GM12878 (cell line): ENCODE data around the gene EHBP1L1. TPM values are rescaled to one million over a fixed set of nuclear protein-coding genes. Genes with fewer than 3 reads are reported as not detected.

Experiments
- BHLHE40 ChIP-seq, 2 experiments: fragments of 450-650 bp in 1 of 2; IDR thresholded peaks; 2 replicates each; pipeline ENCODE4 v1.6.1; 2011 to 2017; ENCODE audit warnings: low read depth in 2 of 2, borderline replicate concordance in 1 of 2, improper control_type of control experiment in 1 of 2, low read length in 1 of 2, mild to moderate bottlenecking in 1 of 2
- CEBPB ChIP-seq, 2 experiments: fragments of 150-350 bp in 1 of 2; IDR thresholded peaks; 2 replicates each; pipeline ENCODE4 v1.6.1; 2012 to 2014; ENCODE audit warnings: low read depth in 2 of 2, low read length in 2 of 2, borderline replicate concordance in 1 of 2, inconsistent platforms in 1 of 2
- FOXK2 ChIP-seq: fragments of 450-650 bp; IDR thresholded peaks from 2 replicates; pipeline ENCODE4 v1.6.1; 2017; ENCODE audit warnings: mild to moderate bottlenecking, moderate library complexity
- HCFC1 ChIP-seq: fragments of 150-350 bp; IDR thresholded peaks from 2 replicates; pipeline ENCODE4 v1.6.1; 2014; ENCODE audit warnings: low read length
- JUNB ChIP-seq: IDR thresholded peaks from 2 replicates; pipeline ENCODE4 v1.6.1; 2016; ENCODE audit warnings: antibody characterized with exemption, mild to moderate bottlenecking
- MTA2 ChIP-seq: fragments of 450-650 bp; IDR thresholded peaks from 2 replicates; pipeline ENCODE4 v1.6.1; 2016; ENCODE audit warnings: low read depth, mild to moderate bottlenecking, moderate library complexity
- TARDBP ChIP-seq: IDR thresholded peaks from 2 replicates; pipeline ENCODE4 v1.6.1; 2016; ENCODE audit warnings: borderline replicate concordance
- TCF12 ChIP-seq: IDR thresholded peaks from 2 replicates; pipeline ENCODE4 v1.6.1; 2011; ENCODE audit warnings: low read depth, mild to moderate bottlenecking, low read length
- ZZZ3 ChIP-seq: IDR thresholded peaks from 2 replicates; pipeline ENCODE4 v1.6.1; 2011; ENCODE audit warnings: low read depth; ENCODE audit not compliant: control insufficient read depth, insufficient read length
- polyA plus RNA-seq, 11 experiments: library from polyadenylated mRNA; depleted of rRNA in 4 of 11; unstranded in 6 of 11; stranded (reverse) in 5 of 11; fragments of >200 nt; fragmentation: Nextera tagmentation in 4 of 11; fragmentation: Illumina TruSeq in 1 of 11; extraction: Ambion mirVana in 4 of 11; extraction: Trizol in 1 of 11; gene quantifications; 1 replicate in 1 of 11; 2 replicates in 10 of 11; pipeline versions ENCODE4 v1.2.1 to v1.2.3, GENCODE V29; 2011 to 2016; ENCODE audit warnings: inconsistent platforms in 2 of 11, missing spikeins in 2 of 11, low read depth in 1 of 11
- total RNA-seq, 4 experiments: library from RNA; depleted of rRNA in 3 of 4; stranded (reverse); fragments of >200 nt in 3 of 4; fragmentation: Illumina TruSeq in 1 of 4; extraction: Trizol in 1 of 4; gene quantifications; 2 replicates each; pipeline versions ENCODE4 v1.2.1 to v1.2.3, GENCODE V29; 2013 to 2021
- TF ChIP-seq, protein P1 (sequence below): fragments of 150-350 bp; IDR thresholded peaks from 2 replicates; pipeline ENCODE4 v1.6.1; 2016; ENCODE audit warnings: low read depth, low read length
- TF ChIP-seq, protein P2 (sequence below): fragments of 450-650 bp; IDR thresholded peaks from 2 replicates; pipeline ENCODE4 v1.6.1; 2017; ENCODE audit warnings: antibody characterized with exemption, mild to moderate bottlenecking, moderate library complexity
- TF ChIP-seq, protein P3 (sequence below): IDR thresholded peaks from 2 replicates; pipeline ENCODE4 v1.6.1; 2011; ENCODE audit warnings: mild to moderate bottlenecking, low read depth, low read length, moderate library complexity; ENCODE audit not compliant: insufficient replicate concordance
- TF ChIP-seq, protein P4 (sequence below): IDR thresholded peaks from 2 replicates; pipeline ENCODE4 v1.6.1; 2012; ENCODE audit warnings: low read depth, low read length, improper control_type of control experiment
- TF ChIP-seq, protein P5 (sequence below): IDR thresholded peaks from 2 replicates; pipeline ENCODE4 v1.6.1; 2011; ENCODE audit warnings: borderline replicate concordance, low read depth, mild to moderate bottlenecking, moderate library complexity, low read length; ENCODE audit not compliant: insufficient read depth, poor library complexity, severe bottlenecking

The EHBP1L1 gene
- total and polyA plus RNA-seq, 10 of the 15 experiments (the other 5 are each of a cell fraction or from before 2014, with no cell fraction given), result 0.06 to 99.4 (median 32.7) TPM

DNA sequence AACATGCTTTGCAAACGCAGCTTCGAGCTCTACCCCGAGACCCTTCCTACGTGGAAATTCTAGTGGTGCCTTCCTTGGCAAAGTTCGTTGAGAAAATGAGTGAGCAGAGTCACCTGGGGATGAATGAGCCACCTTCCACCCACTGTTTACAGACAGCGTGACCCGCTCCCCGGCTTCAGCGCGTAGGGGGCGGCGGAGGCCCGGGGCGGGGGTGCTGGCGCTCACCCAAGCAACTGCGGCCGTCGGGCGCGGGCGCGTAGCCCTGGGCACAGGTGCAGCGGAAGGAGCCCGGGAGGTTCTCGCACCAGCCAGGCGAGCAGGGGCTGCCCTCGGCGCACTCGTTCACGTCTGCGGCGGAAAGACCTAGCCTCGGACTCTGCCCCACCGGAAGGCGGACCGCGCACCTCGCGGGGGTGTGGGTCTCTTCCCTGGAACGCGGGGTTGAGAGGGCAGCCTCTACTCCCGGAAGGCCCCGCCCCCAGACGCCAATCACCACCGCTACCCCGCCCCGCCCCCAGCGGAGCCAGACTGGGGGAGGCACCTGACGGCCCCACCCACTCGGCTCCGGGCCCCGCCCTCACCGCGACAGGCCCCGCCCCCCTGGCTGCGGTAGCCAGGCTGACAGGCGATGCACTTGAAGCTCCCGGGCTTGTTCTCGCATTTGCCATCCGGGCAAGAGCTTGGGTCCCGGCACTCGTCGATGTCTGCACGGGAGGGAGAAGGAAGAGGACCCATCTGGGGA lies 29.5 kb upstream of the EHBP1L1 start (continued):
- TF ChIP-seq, protein P1, sequence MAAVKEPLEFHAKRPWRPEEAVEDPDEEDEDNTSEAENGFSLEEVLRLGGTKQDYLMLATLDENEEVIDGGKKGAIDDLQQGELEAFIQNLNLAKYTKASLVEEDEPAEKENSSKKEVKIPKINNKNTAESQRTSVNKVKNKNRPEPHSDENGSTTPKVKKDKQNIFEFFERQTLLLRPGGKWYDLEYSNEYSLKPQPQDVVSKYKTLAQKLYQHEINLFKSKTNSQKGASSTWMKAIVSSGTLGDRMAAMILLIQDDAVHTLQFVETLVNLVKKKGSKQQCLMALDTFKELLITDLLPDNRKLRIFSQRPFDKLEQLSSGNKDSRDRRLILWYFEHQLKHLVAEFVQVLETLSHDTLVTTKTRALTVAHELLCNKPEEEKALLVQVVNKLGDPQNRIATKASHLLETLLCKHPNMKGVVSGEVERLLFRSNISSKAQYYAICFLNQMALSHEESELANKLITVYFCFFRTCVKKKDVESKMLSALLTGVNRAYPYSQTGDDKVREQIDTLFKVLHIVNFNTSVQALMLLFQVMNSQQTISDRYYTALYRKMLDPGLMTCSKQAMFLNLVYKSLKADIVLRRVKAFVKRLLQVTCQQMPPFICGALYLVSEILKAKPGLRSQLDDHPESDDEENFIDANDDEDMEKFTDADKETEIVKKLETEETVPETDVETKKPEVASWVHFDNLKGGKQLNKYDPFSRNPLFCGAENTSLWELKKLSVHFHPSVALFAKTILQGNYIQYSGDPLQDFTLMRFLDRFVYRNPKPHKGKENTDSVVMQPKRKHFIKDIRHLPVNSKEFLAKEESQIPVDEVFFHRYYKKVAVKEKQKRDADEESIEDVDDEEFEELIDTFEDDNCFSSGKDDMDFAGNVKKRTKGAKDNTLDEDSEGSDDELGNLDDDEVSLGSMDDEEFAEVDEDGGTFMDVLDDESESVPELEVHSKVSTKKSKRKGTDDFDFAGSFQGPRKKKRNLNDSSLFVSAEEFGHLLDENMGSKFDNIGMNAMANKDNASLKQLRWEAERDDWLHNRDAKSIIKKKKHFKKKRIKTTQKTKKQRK, result no peak
- TF ChIP-seq TARDBP (no peak), HCFC1 (0 out of 2 replicates have a peak, but pooled peaks have one; percentile 21), BHLHE40 (IDR thresholded peaks at IDR 0.05; ENCODE audit: borderline replicate concordance in 1 of 2, low read depth in 2 of 2, low read length in 1 of 2) (peak; percentile 26 to 74; a peak in 3 of 4 replicates), JUNB (no peak), MTA2 (no peak), FOXK2 (no peak), ZZZ3 (no peak), CEBPB (IDR thresholded peaks at IDR 0.05; ENCODE audit: borderline replicate concordance in 1 of 2, low read depth in 2 of 2, low read length in 2 of 2) (no peak), TCF12 (0 out of 2 replicates have a peak, but pooled peaks have one; percentile 47)
- TF ChIP-seq, protein P2, sequence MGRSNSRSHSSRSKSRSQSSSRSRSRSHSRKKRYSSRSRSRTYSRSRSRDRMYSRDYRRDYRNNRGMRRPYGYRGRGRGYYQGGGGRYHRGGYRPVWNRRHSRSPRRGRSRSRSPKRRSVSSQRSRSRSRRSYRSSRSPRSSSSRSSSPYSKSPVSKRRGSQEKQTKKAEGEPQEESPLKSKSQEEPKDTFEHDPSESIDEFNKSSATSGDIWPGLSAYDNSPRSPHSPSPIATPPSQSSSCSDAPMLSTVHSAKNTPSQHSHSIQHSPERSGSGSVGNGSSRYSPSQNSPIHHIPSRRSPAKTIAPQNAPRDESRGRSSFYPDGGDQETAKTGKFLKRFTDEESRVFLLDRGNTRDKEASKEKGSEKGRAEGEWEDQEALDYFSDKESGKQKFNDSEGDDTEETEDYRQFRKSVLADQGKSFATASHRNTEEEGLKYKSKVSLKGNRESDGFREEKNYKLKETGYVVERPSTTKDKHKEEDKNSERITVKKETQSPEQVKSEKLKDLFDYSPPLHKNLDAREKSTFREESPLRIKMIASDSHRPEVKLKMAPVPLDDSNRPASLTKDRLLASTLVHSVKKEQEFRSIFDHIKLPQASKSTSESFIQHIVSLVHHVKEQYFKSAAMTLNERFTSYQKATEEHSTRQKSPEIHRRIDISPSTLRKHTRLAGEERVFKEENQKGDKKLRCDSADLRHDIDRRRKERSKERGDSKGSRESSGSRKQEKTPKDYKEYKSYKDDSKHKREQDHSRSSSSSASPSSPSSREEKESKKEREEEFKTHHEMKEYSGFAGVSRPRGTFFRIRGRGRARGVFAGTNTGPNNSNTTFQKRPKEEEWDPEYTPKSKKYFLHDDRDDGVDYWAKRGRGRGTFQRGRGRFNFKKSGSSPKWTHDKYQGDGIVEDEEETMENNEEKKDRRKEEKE, result no peak
- TF ChIP-seq, protein P3, sequence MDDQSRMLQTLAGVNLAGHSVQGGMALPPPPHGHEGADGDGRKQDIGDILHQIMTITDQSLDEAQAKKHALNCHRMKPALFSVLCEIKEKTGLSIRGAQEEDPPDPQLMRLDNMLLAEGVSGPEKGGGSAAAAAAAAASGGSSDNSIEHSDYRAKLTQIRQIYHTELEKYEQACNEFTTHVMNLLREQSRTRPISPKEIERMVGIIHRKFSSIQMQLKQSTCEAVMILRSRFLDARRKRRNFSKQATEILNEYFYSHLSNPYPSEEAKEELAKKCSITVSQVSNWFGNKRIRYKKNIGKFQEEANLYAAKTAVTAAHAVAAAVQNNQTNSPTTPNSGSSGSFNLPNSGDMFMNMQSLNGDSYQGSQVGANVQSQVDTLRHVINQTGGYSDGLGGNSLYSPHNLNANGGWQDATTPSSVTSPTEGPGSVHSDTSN, result peak; percentile 74
- TF ChIP-seq, protein P4, sequence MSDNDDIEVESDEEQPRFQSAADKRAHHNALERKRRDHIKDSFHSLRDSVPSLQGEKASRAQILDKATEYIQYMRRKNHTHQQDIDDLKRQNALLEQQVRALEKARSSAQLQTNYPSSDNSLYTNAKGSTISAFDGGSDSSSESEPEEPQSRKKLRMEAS, result peak; percentile 27; the same call in 1 of the 2 replicates
- TF ChIP-seq, protein P5, sequence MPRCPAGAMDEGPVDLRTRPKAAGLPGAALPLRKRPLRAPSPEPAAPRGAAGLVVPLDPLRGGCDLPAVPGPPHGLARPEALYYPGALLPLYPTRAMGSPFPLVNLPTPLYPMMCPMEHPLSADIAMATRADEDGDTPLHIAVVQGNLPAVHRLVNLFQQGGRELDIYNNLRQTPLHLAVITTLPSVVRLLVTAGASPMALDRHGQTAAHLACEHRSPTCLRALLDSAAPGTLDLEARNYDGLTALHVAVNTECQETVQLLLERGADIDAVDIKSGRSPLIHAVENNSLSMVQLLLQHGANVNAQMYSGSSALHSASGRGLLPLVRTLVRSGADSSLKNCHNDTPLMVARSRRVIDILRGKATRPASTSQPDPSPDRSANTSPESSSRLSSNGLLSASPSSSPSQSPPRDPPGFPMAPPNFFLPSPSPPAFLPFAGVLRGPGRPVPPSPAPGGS, result no peak
